Activated CD8-positive, alpha-beta T cell treated with anti-CD3 and anti-CD28 coated beads for 36 hours (primary cell): ENCODE results near the gene IRF2BP2. TPM values are rescaled to one million over a fixed set of nuclear protein-coding genes. Genes with fewer than 3 reads are reported as not detected.

Experiments
- ATAC-seq: fragments of 200-7000 bp; cut with Tn5 transposase; one replicate; pipeline ENCODE4 v1.10.0; 2021; ENCODE audit warnings: mild to moderate bottlenecking, moderate library complexity
- CTCF ChIA-PET: fragments of 350-600 bp; sonication (Branson Sonifier 250); formaldehyde crosslinking; loops from one replicate; lab custom pipeline; 2021; ENCODE audit warnings: antibody characterized with exemption; lab: Charles Lee
- POLR2A ChIA-PET: fragments of 350-600 bp; sonication (Branson Sonifier 250); formaldehyde crosslinking; loops from one replicate; lab custom pipeline; 2021; ENCODE audit warnings: antibody characterized with exemption; lab: Charles Lee
- DNase-seq: peaks from one replicate; pipeline ENCODE4 v3.0.0-alpha.2; 2020
- H3K27ac Mint-ChIP-seq: one replicate; pipeline ENCODE4 v1.8.0; 2021; ENCODE audit warnings: mild to moderate bottlenecking, mixed read lengths
- H3K27me3 Mint-ChIP-seq: one replicate; pipeline ENCODE4 v1.8.0; 2021; ENCODE audit warnings: mixed read lengths
- H3K36me3 Mint-ChIP-seq: one replicate; pipeline ENCODE4 v1.8.0; 2021; ENCODE audit warnings: low read depth, mixed read lengths
- H3K4me1 Mint-ChIP-seq: one replicate; pipeline ENCODE4 v1.8.0; 2021; ENCODE audit warnings: low read depth, mixed read lengths
- H3K4me3 Mint-ChIP-seq: one replicate; pipeline ENCODE4 v1.8.0; 2021; ENCODE audit warnings: mild to moderate bottlenecking, moderate library complexity, mixed read lengths
- H3K9me3 Mint-ChIP-seq: one replicate; pipeline ENCODE4 v1.8.0; 2021; ENCODE audit warnings: mixed read lengths
- intact Hi-C: fragments of 100-400 bp; cut with micrococcal nuclease; formaldehyde crosslinking; loops from one replicate; pipeline ENCODE4 v1.10.0; 2022
- total RNA-seq, 2 experiments: library from RNA; stranded (reverse); gene quantifications; one replicate each; pipeline ENCODE4 v1.2.3, GENCODE V29; 2021
- TF ChIP-seq, protein P1 (sequence below): fragments of 200-600 bp; IDR thresholded peaks from one replicate; pipeline ENCODE4 v1.8.0; 2022; ENCODE audit warnings: antibody characterized with exemption, mild to moderate bottlenecking

The IRF2BP2 gene
- total RNA-seq, 2 experiments from 2014 or later, result 148 to 155 TPM

DNA sequence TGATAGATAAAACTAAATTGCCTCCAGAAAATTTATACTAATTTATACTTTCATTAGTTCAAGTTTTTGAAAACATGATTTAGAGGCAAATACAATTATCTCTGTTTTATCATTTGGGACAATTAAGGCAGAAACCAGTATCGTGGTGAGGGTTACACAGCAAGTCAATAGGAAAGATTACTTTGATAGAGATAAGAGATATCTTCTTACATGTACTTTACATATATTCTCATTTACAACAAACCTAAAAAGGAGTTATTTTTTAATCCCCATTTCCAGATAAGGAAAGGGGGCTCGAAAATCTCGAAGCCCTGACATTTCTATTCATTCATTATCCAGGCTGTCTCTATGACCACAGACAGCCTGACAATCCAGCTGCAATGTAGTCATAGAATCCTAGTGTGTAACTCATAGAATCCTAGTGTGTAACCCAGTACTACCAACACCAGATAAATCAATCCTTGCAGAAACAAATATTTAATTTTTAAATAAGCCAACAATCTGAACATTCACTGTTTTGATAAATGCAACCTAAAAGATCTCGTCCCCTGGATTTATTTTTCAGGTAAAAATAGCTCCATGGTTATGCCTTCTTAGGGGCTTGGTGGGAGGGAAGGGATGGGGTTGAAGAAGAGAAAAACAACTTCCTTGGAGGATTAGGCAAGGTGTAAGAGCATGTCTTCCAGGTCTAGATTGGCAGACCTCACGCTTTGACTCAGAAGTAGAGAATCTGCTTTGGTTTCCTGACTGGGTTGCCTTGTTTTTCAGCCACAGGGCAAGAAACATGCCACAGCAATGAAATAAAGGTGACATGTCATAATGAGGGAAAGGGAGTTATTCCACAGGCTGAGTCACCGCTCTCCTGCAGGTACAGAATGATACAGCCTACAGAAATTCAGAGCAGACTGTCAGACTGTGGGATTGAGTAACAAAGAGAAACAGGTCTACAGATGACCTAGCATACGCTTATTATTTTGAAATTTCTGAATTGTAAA is 45.6 kb downstream of the IRF2BP2 start:
- intact Hi-C loops, result no loop called here
- ChIA-PET CTCF (interaction anchor here (1.0 to 1.5 kb wide), 2 partner anchors 11 to 18 kb away, joined by 3 read pairs; no protein-coding TSS in a partner anchor), POLR2A (no interaction called here)
- DNase-seq, result no peak
- no peaks in the 10 kb centered on the region for H3K9me3 Mint-ChIP-seq
- H3K36me3 Mint-ChIP-seq, result no peaks in the 10 kb centered on the region
- ATAC-seq, result no peak
- H3K4me1 Mint-ChIP-seq, result peaks cover 3% of the 10 kb centered on the region
- H3K27me3 Mint-ChIP-seq, result peaks cover 3% of the 10 kb centered on the region
- TF ChIP-seq, protein P1, sequence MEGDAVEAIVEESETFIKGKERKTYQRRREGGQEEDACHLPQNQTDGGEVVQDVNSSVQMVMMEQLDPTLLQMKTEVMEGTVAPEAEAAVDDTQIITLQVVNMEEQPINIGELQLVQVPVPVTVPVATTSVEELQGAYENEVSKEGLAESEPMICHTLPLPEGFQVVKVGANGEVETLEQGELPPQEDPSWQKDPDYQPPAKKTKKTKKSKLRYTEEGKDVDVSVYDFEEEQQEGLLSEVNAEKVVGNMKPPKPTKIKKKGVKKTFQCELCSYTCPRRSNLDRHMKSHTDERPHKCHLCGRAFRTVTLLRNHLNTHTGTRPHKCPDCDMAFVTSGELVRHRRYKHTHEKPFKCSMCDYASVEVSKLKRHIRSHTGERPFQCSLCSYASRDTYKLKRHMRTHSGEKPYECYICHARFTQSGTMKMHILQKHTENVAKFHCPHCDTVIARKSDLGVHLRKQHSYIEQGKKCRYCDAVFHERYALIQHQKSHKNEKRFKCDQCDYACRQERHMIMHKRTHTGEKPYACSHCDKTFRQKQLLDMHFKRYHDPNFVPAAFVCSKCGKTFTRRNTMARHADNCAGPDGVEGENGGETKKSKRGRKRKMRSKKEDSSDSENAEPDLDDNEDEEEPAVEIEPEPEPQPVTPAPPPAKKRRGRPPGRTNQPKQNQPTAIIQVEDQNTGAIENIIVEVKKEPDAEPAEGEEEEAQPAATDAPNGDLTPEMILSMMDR, result no peak
- no peak overlapping the region for H3K27ac Mint-ChIP-seq
- no peak overlapping the region for H3K4me3 Mint-ChIP-seq

DNA sequence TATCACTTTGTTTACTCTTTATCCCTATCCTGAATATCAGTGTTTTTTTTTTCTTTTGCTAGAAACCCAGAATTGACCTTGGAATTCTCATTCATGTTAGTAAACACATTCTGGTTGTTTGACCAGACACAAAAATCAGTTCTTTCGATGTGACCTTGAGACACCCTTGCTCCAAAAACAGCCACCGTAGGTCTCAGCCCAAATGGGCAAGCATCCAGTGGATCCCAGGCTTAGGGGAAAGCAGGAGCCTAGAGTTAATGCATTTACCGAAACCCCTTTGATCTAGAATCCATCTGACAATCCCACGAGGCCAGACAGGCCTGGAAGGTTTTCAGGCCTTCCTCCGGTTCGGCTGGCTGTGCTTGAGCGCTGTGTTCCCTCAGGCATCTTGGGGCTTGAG is 47.6 kb downstream of the IRF2BP2 start:
- H3K27me3 Mint-ChIP-seq, result peaks cover 3% of the 10 kb centered on the region
- intact Hi-C loops, result no loop called here
- no peaks in the 10 kb centered on the region for H3K36me3 Mint-ChIP-seq
- ATAC-seq, result no peak
- H3K4me3 Mint-ChIP-seq, result no peak overlapping the region
- ChIA-PET CTCF (no interaction called here), POLR2A (no interaction called here)
- peaks cover 3% of the 10 kb centered on the region for H3K4me1 Mint-ChIP-seq
- no peak for DNase-seq
- no peak overlapping the region for H3K27ac Mint-ChIP-seq
- TF ChIP-seq, protein P1, result no peak
- no peaks in the 10 kb centered on the region for H3K9me3 Mint-ChIP-seq

DNA sequence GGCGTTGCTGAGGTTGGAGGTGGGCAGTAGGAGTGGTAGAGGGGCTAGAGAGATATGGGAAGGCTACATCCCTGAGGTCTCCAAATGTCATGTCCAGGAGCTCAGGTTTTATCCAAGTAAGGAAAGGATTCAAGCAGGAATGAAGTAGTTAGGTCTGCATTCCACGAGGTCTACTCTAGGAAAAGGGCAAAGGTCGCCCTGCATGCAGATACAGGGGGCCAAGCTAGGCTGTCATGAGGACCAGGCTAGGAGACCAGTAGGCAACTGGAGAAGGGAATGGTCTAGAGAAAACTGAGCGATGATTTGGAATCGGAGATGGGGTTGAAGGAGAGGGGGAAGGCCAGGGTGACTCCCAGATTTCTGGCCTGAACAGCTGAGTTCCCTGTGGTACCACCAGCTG is 48.7 kb downstream of the IRF2BP2 start:
- H3K36me3 Mint-ChIP-seq, result no peaks in the 10 kb centered on the region
- H3K27me3 Mint-ChIP-seq, result no peaks in the 10 kb centered on the region
- CTCF ChIA-PET, result interaction anchor here (0.6 to 1.4 kb wide), 3 partner anchors 61 to 522 kb away, joined by 3 read pairs; no protein-coding TSS in a partner anchor
- H3K4me1 Mint-ChIP-seq, result peaks cover 3% of the 10 kb centered on the region
- POLR2A ChIA-PET, result no interaction called here
- intact Hi-C loops, result no loop called here
- no peak overlapping the region for H3K4me3 Mint-ChIP-seq
- no peak for ATAC-seq
- TF ChIP-seq, protein P1, result no peak
- no peaks in the 10 kb centered on the region for H3K9me3 Mint-ChIP-seq
- no peak overlapping the region for H3K27ac Mint-ChIP-seq
- DNase-seq, result no peak

DNA sequence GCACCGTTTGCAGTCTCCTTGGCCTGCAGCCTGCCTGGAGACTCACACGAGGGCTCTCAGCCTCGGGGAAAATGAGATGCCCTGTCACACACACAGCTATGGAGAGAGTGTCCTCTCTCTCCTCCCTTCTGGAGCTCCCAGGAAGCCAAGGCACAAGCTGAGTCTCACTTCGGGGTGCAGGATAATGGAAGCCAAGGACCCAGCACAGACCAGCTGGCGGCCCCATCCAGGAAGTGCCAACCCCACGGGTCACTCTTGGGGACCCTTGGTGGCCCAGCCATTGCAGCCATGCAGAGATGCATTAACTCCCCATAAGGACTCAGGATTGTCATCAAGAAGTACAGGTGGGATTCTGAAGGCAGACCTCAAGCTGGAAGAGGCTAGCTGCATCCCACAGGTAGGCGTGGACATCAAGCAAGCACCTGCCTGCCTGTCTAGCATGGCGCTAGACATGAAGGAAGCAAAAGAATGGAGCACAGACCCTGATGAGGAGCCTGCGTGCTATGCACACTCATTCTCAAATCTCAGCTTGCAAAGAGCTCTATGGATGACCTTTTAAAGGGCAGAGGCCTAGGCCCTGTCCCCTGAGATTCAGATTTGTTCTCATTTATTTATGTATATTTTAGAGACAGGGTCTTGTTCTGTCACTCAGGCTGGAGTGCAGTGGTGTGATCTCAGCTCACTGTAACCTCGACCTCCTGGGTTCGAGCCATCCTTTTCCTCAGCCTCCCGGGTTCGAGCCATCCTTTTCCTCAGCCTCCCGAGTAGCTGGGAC is 49.9 kb downstream of the IRF2BP2 start:
- Mint-ChIP-seq H3K27me3 (no peaks in the 10 kb centered on the region), H3K36me3 (no peaks in the 10 kb centered on the region), H3K4me1 (peaks cover 3% of the 10 kb centered on the region), H3K27ac (no peak overlapping the region), H3K9me3 (no peaks in the 10 kb centered on the region), H3K4me3 (no peak overlapping the region)
- intact Hi-C loops, result no loop called here
- DNase-seq (no peak), ATAC-seq (no peak)
- ChIA-PET POLR2A (no interaction called here), CTCF (interaction anchor here (0.9 to 1.4 kb wide), 2 partner anchors 27 to 524 kb away, joined by 3 read pairs; no protein-coding TSS in a partner anchor)
- TF ChIP-seq, protein P1, result no peak
